ENCODE measurements around the gene BSPH1.

GRCh38 chr19:48010932-48011758, 19.2 kb upstream of the BSPH1 start:
- TF ChIP-seq CTCF (IDR thresholded peaks at IDR 0.05; ENCODE audit: low read length) = no peak
- no peak for TF ChIP-seq EZH2 (optimal IDR thresholded peaks at IDR 0.05; ENCODE audit: low read depth, low read length)
- no peak for TF ChIP-seq EZH2phosphoT487 (IDR thresholded peaks at IDR 0.05; ENCODE audit: low read length)

Measured in MM.1S (cell line).